C4-2B (cell line): ENCODE data around the gene RXFP3.

Experiments
- H3K27ac ChIP-seq: fragments of 450-650 bp; 2 replicates; pipeline ENCODE4 v1.5.1; 2017
- ZFX ChIP-seq: fragments of 450-650 bp; IDR thresholded peaks from 2 replicates; pipeline ENCODE4 v1.6.1; 2017
- TF ChIP-seq, protein P1 (sequence below): fragments of 450-650 bp; conservative IDR thresholded peaks from 2 replicates; pipeline ENCODE4 v1.5.1; 2017; ENCODE audit warnings: mild to moderate bottlenecking

Gene RXFP3

GRCh38 chr5:33927685-33928084 lies 8.5 kb upstream of the RXFP3 start:
- H3K27ac ChIP-seq: no peak overlapping the region
- TF ChIP-seq ZFX: no peak
- TF ChIP-seq, protein P1, sequence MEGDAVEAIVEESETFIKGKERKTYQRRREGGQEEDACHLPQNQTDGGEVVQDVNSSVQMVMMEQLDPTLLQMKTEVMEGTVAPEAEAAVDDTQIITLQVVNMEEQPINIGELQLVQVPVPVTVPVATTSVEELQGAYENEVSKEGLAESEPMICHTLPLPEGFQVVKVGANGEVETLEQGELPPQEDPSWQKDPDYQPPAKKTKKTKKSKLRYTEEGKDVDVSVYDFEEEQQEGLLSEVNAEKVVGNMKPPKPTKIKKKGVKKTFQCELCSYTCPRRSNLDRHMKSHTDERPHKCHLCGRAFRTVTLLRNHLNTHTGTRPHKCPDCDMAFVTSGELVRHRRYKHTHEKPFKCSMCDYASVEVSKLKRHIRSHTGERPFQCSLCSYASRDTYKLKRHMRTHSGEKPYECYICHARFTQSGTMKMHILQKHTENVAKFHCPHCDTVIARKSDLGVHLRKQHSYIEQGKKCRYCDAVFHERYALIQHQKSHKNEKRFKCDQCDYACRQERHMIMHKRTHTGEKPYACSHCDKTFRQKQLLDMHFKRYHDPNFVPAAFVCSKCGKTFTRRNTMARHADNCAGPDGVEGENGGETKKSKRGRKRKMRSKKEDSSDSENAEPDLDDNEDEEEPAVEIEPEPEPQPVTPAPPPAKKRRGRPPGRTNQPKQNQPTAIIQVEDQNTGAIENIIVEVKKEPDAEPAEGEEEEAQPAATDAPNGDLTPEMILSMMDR: no peak

- H3K27ac ChIP-seq: no peak overlapping the region
These were observed 7.9 kb upstream of the RXFP3 start for GRCh38 chr5:33928283-33928682.

GRCh38 chr5:33929925-33930690 lies 6.1 kb upstream of the RXFP3 start:
- TF ChIP-seq, protein P1: no peak
- no peak for TF ChIP-seq ZFX
- no peak overlapping the region for H3K27ac ChIP-seq

More at GRCh38 chr5:33928283-33928682, 7.9 kb upstream of the RXFP3 start:
- TF ChIP-seq, protein P1: no peak
- no peak for TF ChIP-seq ZFX

DNA sequence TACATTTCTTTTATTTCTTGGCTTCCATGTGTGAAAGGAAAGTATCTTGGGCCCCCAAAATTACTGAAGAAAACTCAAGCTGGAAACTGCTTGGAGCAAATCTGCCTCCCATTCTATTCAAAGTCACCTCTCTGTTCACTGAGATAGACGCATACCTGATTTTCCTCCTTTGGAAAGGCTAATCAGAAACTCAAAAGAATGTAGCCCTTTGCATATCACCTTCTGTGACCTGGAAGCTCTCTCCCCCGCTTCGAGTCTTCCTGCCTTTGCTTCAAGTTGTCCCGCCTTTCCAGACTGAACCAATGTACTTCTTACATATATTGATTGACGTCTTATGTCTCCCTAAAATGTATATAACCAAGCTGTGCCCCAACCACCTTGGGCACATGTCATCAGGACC lies 5.0 kb upstream of the RXFP3 start:
- H3K27ac ChIP-seq: no peak overlapping the region
- TF ChIP-seq ZFX: no peak
- TF ChIP-seq, protein P1: no peak

GRCh38 chr5:33933723-33934169 lies 2.4 kb upstream of the RXFP3 start:
- H3K27ac ChIP-seq: no peak overlapping the region
- TF ChIP-seq, protein P1: no peak
- TF ChIP-seq ZFX: no peak

DNA sequence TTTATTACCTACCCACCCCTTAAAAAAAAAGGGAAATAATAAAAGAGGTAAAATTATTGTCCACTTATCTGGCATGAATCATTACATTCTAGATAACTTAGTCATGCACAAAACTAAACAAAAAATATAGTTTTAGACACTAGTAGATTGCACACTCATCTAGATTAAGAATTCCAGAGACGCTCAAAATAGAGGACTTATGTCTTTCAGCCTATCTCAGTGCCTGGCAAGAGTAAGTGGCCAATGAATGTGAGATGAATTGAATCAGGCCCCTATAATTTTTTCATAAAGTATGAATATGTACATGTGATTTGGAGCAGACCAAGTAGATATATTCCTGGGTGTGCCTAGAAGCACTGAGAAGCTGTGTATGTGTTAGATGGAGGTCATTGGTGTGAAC lies 2.0 kb upstream of the RXFP3 start:
- TF ChIP-seq, protein P1: no peak
- TF ChIP-seq ZFX: no peak
- H3K27ac ChIP-seq: no peak overlapping the region

GRCh38 chr5:33936004-33936380 lies 194 bp upstream of the RXFP3 start:
- TF ChIP-seq, protein P1: no peak
- TF ChIP-seq ZFX: no peak
- H3K27ac ChIP-seq: no peak overlapping the region
